GM18870 (cell line): ENCODE results near the gene PCDH9.
"Not testable (repeated sequence)": the region's sequence is repeated elsewhere in the genome, so short reads cannot be mapped to it uniquely, and the experiment has no call there.

ENCODE experiments used
- ATAC-seq: cut with Tn5 transposase; IDR thresholded peaks from one replicate; pipeline ENCODE4 v1.9.1; 2021; ENCODE audit warnings: moderate library complexity; ENCODE audit not compliant: unreplicated experiment

PCDH9 gene

GRCh38 chr13:67133476-67133875 is 96.7 kb downstream of the PCDH9 start:
- no peak for ATAC-seq

- ATAC-seq: no peak
Observed at GRCh38 chr13:67131393-67131792, 98.7 kb downstream of the PCDH9 start.

GRCh38 chr13:67130444-67130843 is 99.7 kb downstream of the PCDH9 start:
- no peak for ATAC-seq

- no peak for ATAC-seq
Observed at GRCh38 chr13:67128136-67128535, 102.0 kb downstream of the PCDH9 start.

- no peak for ATAC-seq
Observed at GRCh38 chr13:67125681-67126080, 104.5 kb downstream of the PCDH9 start.

- ATAC-seq: no peak
Observed at GRCh38 chr13:67123165-67123564, 107.0 kb downstream of the PCDH9 start.

- ATAC-seq: no peak
Observed at GRCh38 chr13:67122251-67122650, 107.9 kb downstream of the PCDH9 start.

GRCh38 chr13:67120872-67121531 is 109.1 kb downstream of the PCDH9 start:
- ATAC-seq: no peak

- ATAC-seq: no peak
Observed at GRCh38 chr13:67119481-67119894, 110.6 kb downstream of the PCDH9 start.

GRCh38 chr13:67118277-67118676 is 111.9 kb downstream of the PCDH9 start:
- ATAC-seq: no peak

GRCh38 chr13:67117010-67117550 is 113.1 kb downstream of the PCDH9 start:
- no peak for ATAC-seq

GRCh38 chr13:67107979-67108378 is 122.2 kb downstream of the PCDH9 start:
- ATAC-seq: no peak

- no peak for ATAC-seq
Observed at GRCh38 chr13:67106502-67107057, 123.6 kb downstream of the PCDH9 start.

GRCh38 chr13:67101730-67102467 is 128.2 kb downstream of the PCDH9 start:
- ATAC-seq: no peak

GRCh38 chr13:67100730-67101129 is 129.4 kb downstream of the PCDH9 start:
- ATAC-seq: no peak

- ATAC-seq: no peak
Observed at GRCh38 chr13:67099494-67099893, 130.6 kb downstream of the PCDH9 start.

GRCh38 chr13:67097892-67098452 is 132.2 kb downstream of the PCDH9 start:
- no peak for ATAC-seq

- ATAC-seq: not testable (repeated sequence)
Observed at GRCh38 chr13:67096893-67097292, 133.2 kb downstream of the PCDH9 start.

- no peak for ATAC-seq
Observed at GRCh38 chr13:67096418-67096817, 133.7 kb downstream of the PCDH9 start.

GRCh38 chr13:67095621-67096020 is 134.5 kb downstream of the PCDH9 start:
- ATAC-seq: no peak

- no peak for ATAC-seq
Observed at GRCh38 chr13:67094952-67095351, 135.2 kb downstream of the PCDH9 start.

GRCh38 chr13:67094078-67094477 is 136.1 kb downstream of the PCDH9 start:
- no peak for ATAC-seq
